D341Med (cell line): ENCODE results near the gene TRAF3.
"Not testable (repeated sequence)": the region's sequence is repeated elsewhere in the genome, so short reads cannot be mapped to it uniquely, and the experiment has no call there.

ENCODE experiments used
- DNase-seq: peaks from one replicate; pipeline ENCODE4 v3.0.0; 2012; ENCODE audit warnings: low spot score

The TRAF3 gene

GRCh38 chr14:102751088-102751487 lies 26.2 kb upstream of the TRAF3 start:
- no peak for DNase-seq

- no peak for DNase-seq
These were observed 24.9 kb upstream of the TRAF3 start for GRCh38 chr14:102752239-102752847.

GRCh38 chr14:102754370-102755262 lies 22.6 kb upstream of the TRAF3 start:
- no peak for DNase-seq

GRCh38 chr14:102757646-102758045 lies 19.6 kb upstream of the TRAF3 start:
- no peak for DNase-seq

GRCh38 chr14:102758087-102758486 lies 19.2 kb upstream of the TRAF3 start:
- no peak for DNase-seq

- DNase-seq = peak; percentile 37
These were observed 17.6 kb upstream of the TRAF3 start for GRCh38 chr14:102759456-102760187.

- DNase-seq = peak; percentile 21
These were observed 16.6 kb upstream of the TRAF3 start for GRCh38 chr14:102760496-102761193.

- peak; percentile 26 for DNase-seq
These were observed 16.0 kb upstream of the TRAF3 start for GRCh38 chr14:102761206-102761605.

GRCh38 chr14:102764220-102764671 lies 13.0 kb upstream of the TRAF3 start:
- peak; percentile 24 for DNase-seq

- not testable (repeated sequence) for DNase-seq
These were observed 11.5 kb upstream of the TRAF3 start for GRCh38 chr14:102765770-102766169.

GRCh38 chr14:102768223-102769048 lies 8.8 kb upstream of the TRAF3 start:
- no peak for DNase-seq

- DNase-seq = no peak
These were observed 8.3 kb upstream of the TRAF3 start for GRCh38 chr14:102769049-102769327.

- no peak for DNase-seq
These were observed 6.8 kb upstream of the TRAF3 start for GRCh38 chr14:102770147-102771123.

- DNase-seq = no peak
These were observed 6.1 kb upstream of the TRAF3 start for GRCh38 chr14:102771144-102771543.

- DNase-seq = no peak
These were observed 4.3 kb upstream of the TRAF3 start for GRCh38 chr14:102772781-102773570.

- peak; percentile 72 for DNase-seq
These were observed 2.7 kb upstream of the TRAF3 start for GRCh38 chr14:102774391-102775153.

- no peak for DNase-seq
These were observed 1.1 kb upstream of the TRAF3 start for GRCh38 chr14:102775855-102776760.
